Psoas muscle (tissue), 8 donors: ENCODE measurements around the gene CEMIP. TPM values are rescaled to one million over a fixed set of nuclear protein-coding genes. Genes with fewer than 3 reads are reported as not detected.

Source experiments
- ATAC-seq, 4 donors: fragments of 200-7000 bp; cut with Tn5 transposase; one replicate each; pipeline ENCODE4 v1.9.1; 2020; ENCODE audit warnings: moderate library complexity in 3 of 4, mild to moderate bottlenecking in 2 of 4
- DNase-seq, 2 donors: peaks; one replicate each; pipeline ENCODE4 v3.0.0-alpha.2; 2020
- H3K27ac ChIP-seq: fragments of 200-600 bp; one replicate; pipeline ENCODE4 v1.8.0; 2022
- H3K27me3 ChIP-seq, 3 donors: fragments of 200-600 bp in 1 of 3; one replicate each; pipeline versions ENCODE4 v1.6.1 to v1.8.0; 2013 to 2022; ENCODE audit warnings: low read length in 2 of 3, mild to moderate bottlenecking in 2 of 3, moderate library complexity in 1 of 3; ENCODE audit not compliant: insufficient read depth in 3 of 3
- H3K36me3 ChIP-seq, 2 donors: fragments of 200-600 bp in 1 of 2; one replicate each; pipeline versions ENCODE4 v1.6.1 to v1.8.0; 2013 to 2022; ENCODE audit warnings: low read depth in 1 of 2, mild to moderate bottlenecking in 1 of 2, moderate library complexity in 1 of 2; ENCODE audit not compliant: insufficient read depth in 1 of 2
- H3K4me1 ChIP-seq: fragments of 200-600 bp; one replicate; pipeline ENCODE4 v1.8.0; 2022
- H3K4me3 ChIP-seq: fragments of 200-600 bp; one replicate; pipeline ENCODE4 v1.8.0; 2022; ENCODE audit warnings: mild to moderate bottlenecking
- H3K9me3 ChIP-seq: fragments of 200-600 bp; one replicate; pipeline ENCODE4 v1.8.0; 2022
- WGBS, 3 donors: extraction: QIAGEN DNeasy Blood & Tissue Kit; methylation state at CpG; one replicate each; pipeline versions ENCODE4 v1.1.6 to v1.1.7; 2013; 5-methylcytosine and 5-hydroxymethylcytosine counted together
- intact Hi-C, 2 donors: fragments of 100-400 bp; cut with DNase I; formaldehyde crosslinking; loops; one replicate each; pipeline versions ENCODE4 v1.11.0 to v1.14.2; 2022
- polyA plus RNA-seq, 3 donors: library from polyadenylated mRNA; stranded (reverse); fragments of 200-250 nt; gene quantifications; one replicate each; pipeline ENCODE4 v1.2.3, GENCODE V29; 2013
- total RNA-seq, 4 donors: library from RNA; stranded (reverse); fragmentation: NEBNext Ultra II Directional in 2 of 4; extraction: Animal tissue kit (Norgen Biotek cat#: 25700) in 2 of 4; gene quantifications; one replicate each; pipeline versions ENCODE4 v1.2.1 to v1.2.4, GENCODE V29; 2021 to 2023
- TF ChIP-seq, protein P1 (sequence below): fragments of 200-600 bp; IDR thresholded peaks from one replicate; pipeline ENCODE4 v1.8.0; 2022; ENCODE audit warnings: antibody characterized with exemption
- donor health status: healthy with polysubstance abuse.
- donor health status: DM: no; HTN: no; CAD: no; lungs with moderate emphysema.
- donor health status: Bipolar disorder and iron deficiency.
- donor health status: healthy.
- donor health status: DM: yes; HTN: yes; CAD: no.
- donor health status: DM: no; HTN: no; CAD: no.
- donor health status: DM: no; HTN: no; CAD: no.
- donor health status: DM: yes; HTN: yes; CAD: no.

Gene CEMIP
- total and polyA plus RNA-seq, 7 donors: under 0.01 to 0.96 (median 0.04) TPM

- no peak overlapping the region for H3K27ac ChIP-seq
- no peaks in the 10 kb centered on the region for H3K9me3 ChIP-seq
Observed at GRCh38 chr15:80875568-80876347, 96.6 kb downstream of the CEMIP start.

GRCh38 chr15:80876348-80876674 is 97.1 kb downstream of the CEMIP start:
- no peak for DNase-seq
- TF ChIP-seq, protein P1, sequence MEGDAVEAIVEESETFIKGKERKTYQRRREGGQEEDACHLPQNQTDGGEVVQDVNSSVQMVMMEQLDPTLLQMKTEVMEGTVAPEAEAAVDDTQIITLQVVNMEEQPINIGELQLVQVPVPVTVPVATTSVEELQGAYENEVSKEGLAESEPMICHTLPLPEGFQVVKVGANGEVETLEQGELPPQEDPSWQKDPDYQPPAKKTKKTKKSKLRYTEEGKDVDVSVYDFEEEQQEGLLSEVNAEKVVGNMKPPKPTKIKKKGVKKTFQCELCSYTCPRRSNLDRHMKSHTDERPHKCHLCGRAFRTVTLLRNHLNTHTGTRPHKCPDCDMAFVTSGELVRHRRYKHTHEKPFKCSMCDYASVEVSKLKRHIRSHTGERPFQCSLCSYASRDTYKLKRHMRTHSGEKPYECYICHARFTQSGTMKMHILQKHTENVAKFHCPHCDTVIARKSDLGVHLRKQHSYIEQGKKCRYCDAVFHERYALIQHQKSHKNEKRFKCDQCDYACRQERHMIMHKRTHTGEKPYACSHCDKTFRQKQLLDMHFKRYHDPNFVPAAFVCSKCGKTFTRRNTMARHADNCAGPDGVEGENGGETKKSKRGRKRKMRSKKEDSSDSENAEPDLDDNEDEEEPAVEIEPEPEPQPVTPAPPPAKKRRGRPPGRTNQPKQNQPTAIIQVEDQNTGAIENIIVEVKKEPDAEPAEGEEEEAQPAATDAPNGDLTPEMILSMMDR: no peak
- ATAC-seq: no peak
- no peaks in the 10 kb centered on the region for H3K27me3 ChIP-seq
- no peaks in the 10 kb centered on the region for H3K9me3 ChIP-seq
- H3K27ac ChIP-seq: no peak overlapping the region
- H3K4me1 ChIP-seq: no peaks in the 10 kb centered on the region
- H3K36me3 ChIP-seq: no peaks in the 10 kb centered on the region
- no peak overlapping the region for H3K4me3 ChIP-seq
- intact Hi-C loops: no loop called here
- WGBS, 3 donors: 70 to 73% (median 70%) methylated on average over 4 of the region's 4 CpGs

More at GRCh38 chr15:80875568-80876347, 96.6 kb downstream of the CEMIP start:
- Histone ChIP-seq H3K27me3 (no peaks in the 10 kb centered on the region), H3K4me1 (no peaks in the 10 kb centered on the region), H3K4me3 (no peak overlapping the region), H3K36me3 (no peaks in the 10 kb centered on the region)
- WGBS, 3 donors: 23 to 33% (median 25%) methylated on average over 8 of the region's 8 CpGs
- intact Hi-C loops: no loop called here
- ATAC-seq (peak; percentile 21 to 48 (median 42)), DNase-seq (peak in 1 of 2 donors; percentile 32)
- TF ChIP-seq, protein P1: no peak

DNA sequence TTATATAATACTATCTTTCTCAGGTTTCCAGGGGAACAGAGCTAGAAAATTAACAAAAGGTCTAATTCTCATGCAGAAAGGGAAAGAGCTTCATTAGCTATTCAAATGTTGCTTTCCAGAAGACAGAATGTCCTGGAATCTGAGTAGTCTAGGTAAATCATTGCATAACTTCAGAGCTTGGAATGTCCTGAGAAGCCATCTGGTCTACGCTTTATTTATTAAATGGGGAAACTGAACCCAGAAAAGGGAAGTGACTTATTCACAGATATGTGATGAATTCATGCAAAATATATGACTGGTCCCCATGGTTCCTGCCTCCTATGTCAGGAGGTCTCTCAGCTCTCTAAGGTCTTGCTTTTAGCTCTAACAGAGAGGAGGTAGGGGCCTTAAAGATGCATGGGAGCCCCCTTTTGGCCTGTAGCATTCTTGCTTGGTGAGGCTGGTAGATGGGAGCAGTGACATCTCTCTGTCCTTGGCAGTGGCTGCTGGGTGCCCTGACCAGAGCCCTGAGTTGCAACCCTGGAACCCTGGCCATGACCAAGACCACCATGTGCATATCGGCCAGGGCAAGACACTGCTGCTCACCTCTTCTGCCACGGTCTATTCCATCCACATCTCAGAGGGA is 99.2 kb downstream of the CEMIP start:
- ATAC-seq (no peak), DNase-seq (no peak)
- 95 to 96% (median 96%) methylated on average over 3 of the region's 3 CpGs for WGBS, 3 donors
- Histone ChIP-seq H3K36me3 (no peaks in the 10 kb centered on the region), H3K27ac (no peak overlapping the region), H3K27me3 (no peaks in the 10 kb centered on the region), H3K4me1 (no peaks in the 10 kb centered on the region), H3K9me3 (no peaks in the 10 kb centered on the region), H3K4me3 (no peak overlapping the region)
- TF ChIP-seq, protein P1: no peak
- intact Hi-C loops: no loop called here

DNA sequence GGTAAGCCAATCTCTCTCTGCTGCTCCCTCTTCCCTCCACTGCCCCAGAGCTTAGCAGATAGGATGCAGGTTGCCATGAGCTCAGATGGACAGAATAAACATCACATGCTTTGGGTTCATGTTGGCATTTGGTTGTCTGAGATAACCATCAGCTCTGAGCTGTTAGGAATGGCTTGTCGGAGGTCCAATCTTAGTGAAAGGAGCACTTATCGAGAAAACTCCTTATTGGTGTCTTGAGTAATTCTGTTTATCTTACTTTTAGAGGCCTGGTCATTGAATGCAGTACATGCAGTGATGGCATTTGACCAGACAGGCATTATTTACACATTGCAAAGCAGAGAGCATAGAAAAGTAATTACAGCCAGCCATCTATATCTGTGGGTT is 99.7 kb downstream of the CEMIP start:
- H3K4me3 ChIP-seq: no peak overlapping the region
- TF ChIP-seq, protein P1: no peak
- no peaks in the 10 kb centered on the region for H3K27me3 ChIP-seq
- no peaks in the 10 kb centered on the region for H3K36me3 ChIP-seq
- ATAC-seq: no peak
- no peak overlapping the region for H3K27ac ChIP-seq
- intact Hi-C loops: no loop called here
- no peak for DNase-seq
- 97 to 98% (median 97%) methylated on average over 2 of the region's 2 CpGs for WGBS, 3 donors
- no peaks in the 10 kb centered on the region for H3K9me3 ChIP-seq
- H3K4me1 ChIP-seq: no peaks in the 10 kb centered on the region
